Sigmoid colon (tissue), 7 donors: ENCODE measurements around the gene KCND1. TPM values are rescaled to one million over a fixed set of nuclear protein-coding genes. Genes with fewer than 3 reads are reported as not detected.

ENCODE experiments used
- DNase-seq: peaks from one replicate; pipeline ENCODE4 v3.0.0-alpha.2; 2019
- H3K27ac ChIP-seq, 4 donors: fragments of 200-600 bp; sonication (generic); one replicate each; pipeline ENCODE4 v1.5.1; 2016 to 2019; ENCODE audit warnings: mild to moderate bottlenecking in 1 of 4
- H3K27me3 ChIP-seq, 3 donors: fragments of 200-600 bp; sonication (generic); one replicate each; pipeline ENCODE4 v1.5.1; 2019; ENCODE audit warnings: mild to moderate bottlenecking in 1 of 3
- H3K36me3 ChIP-seq, 4 donors: fragments of 200-600 bp; sonication (generic); one replicate each; pipeline ENCODE4 v1.5.1; 2016 to 2019
- H3K4me1 ChIP-seq, 4 donors: fragments of 200-600 bp; sonication (generic); one replicate each; pipeline ENCODE4 v1.5.1; 2017 to 2019
- H3K4me3 ChIP-seq, 4 donors: fragments of 200-600 bp; sonication (generic); one replicate each; pipeline ENCODE4 v1.5.1; 2017 to 2019; ENCODE audit warnings: mild to moderate bottlenecking in 2 of 4, moderate library complexity in 1 of 4
- H3K9me3 ChIP-seq, 4 donors: fragments of 200-600 bp in 3 of 4; sonication (generic) in 3 of 4; one replicate each; pipeline versions ENCODE4 v1.5.1 to v1.6.1; 2013 to 2019
- EP300 ChIP-seq, 4 donors: sonication (generic); formaldehyde crosslinking; IDR thresholded peaks; one replicate each; pipeline ENCODE4 v1.6.1; 2017; ENCODE audit warnings: antibody characterized with exemption in 4 of 4
- POLR2A ChIP-seq, 2 donors: fragments of 450-650 bp; IDR thresholded peaks; one replicate each; pipeline ENCODE4 v1.6.1; 2016; ENCODE audit warnings: antibody characterized with exemption in 2 of 2, mild to moderate bottlenecking in 2 of 2, moderate library complexity in 2 of 2
- POLR2AphosphoS5 ChIP-seq, 4 donors: sonication (generic); formaldehyde crosslinking; IDR thresholded peaks; one replicate each; pipeline ENCODE4 v1.6.1; 2017; ENCODE audit warnings: antibody characterized with exemption in 4 of 4
- WGBS, 2 donors: extraction: QIAGEN DNeasy Blood & Tissue Kit; methylation state at CpG; one replicate each; pipeline ENCODE4 v1.1.7; 2013; 5-methylcytosine and 5-hydroxymethylcytosine counted together
- intact Hi-C: fragments of 100-400 bp; cut with DNase I; formaldehyde crosslinking; loops from one replicate; pipeline ENCODE4 v1.15.1; 2023
- polyA plus RNA-seq, 3 donors: library from polyadenylated mRNA; stranded (reverse); fragments of 200-250 nt; gene quantifications; one replicate each; pipeline ENCODE4 v1.2.3, GENCODE V29; 2013
- total RNA-seq, 4 donors: library from RNA; depleted of rRNA; stranded (reverse); fragments of >200 nt; gene quantifications; one replicate each; pipeline ENCODE4 v1.1.0, GENCODE V29; 2016
- TF ChIP-seq, protein P1 (sequence below), 4 experiments: fragments of 450-650 bp in 3 of 4; fragments of 200-600 bp in 1 of 4; IDR thresholded peaks; one replicate each; pipeline ENCODE4 v1.5.1; 2016 to 2019; ENCODE audit warnings: antibody characterized with exemption in 4 of 4, mild to moderate bottlenecking in 3 of 4, moderate library complexity in 2 of 4
- donor health status: healthy with polysubstance abuse.
- donor health status: Bipolar disorder and iron deficiency.
- donor health status: healthy.

KCND1 gene
- total and polyA plus RNA-seq, 7 donors = 0.95 to 2.5 (median 1.4) TPM; not detected in 2

GRCh38 chrX:48919947-48920717 is 51.5 kb downstream of the KCND1 start:
- DNase-seq = no peak
- no peak overlapping the region for H3K4me3 ChIP-seq
- H3K9me3 ChIP-seq = no peaks in the 10 kb centered on the region
- TF ChIP-seq, protein P1, sequence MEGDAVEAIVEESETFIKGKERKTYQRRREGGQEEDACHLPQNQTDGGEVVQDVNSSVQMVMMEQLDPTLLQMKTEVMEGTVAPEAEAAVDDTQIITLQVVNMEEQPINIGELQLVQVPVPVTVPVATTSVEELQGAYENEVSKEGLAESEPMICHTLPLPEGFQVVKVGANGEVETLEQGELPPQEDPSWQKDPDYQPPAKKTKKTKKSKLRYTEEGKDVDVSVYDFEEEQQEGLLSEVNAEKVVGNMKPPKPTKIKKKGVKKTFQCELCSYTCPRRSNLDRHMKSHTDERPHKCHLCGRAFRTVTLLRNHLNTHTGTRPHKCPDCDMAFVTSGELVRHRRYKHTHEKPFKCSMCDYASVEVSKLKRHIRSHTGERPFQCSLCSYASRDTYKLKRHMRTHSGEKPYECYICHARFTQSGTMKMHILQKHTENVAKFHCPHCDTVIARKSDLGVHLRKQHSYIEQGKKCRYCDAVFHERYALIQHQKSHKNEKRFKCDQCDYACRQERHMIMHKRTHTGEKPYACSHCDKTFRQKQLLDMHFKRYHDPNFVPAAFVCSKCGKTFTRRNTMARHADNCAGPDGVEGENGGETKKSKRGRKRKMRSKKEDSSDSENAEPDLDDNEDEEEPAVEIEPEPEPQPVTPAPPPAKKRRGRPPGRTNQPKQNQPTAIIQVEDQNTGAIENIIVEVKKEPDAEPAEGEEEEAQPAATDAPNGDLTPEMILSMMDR (IDR thresholded peaks at IDR 0.05) = no peak
- no peak for TF ChIP-seq POLR2A (IDR thresholded peaks at IDR 0.05)
- TF ChIP-seq EP300 (IDR thresholded peaks at IDR 0.05) = no peak
- no peak for TF ChIP-seq POLR2AphosphoS5 (IDR thresholded peaks at IDR 0.05)
- no peaks in the 10 kb centered on the region for H3K27me3 ChIP-seq
- peak overlapping the region; percentile 82 to 90 (median 86) for H3K27ac ChIP-seq
- 42 to 54% methylated on average over 8 of the region's 8 CpGs for WGBS, 2 donors
- H3K4me1 ChIP-seq = peaks cover 0 to 20% (median 8%) of the 10 kb centered on the region in 4 donors
- intact Hi-C loops = loop anchor here (5.0 kb wide), 2 partner anchors 122 to 323 kb away; partner anchors contain the start of genes TFE3 and WDR13
- peaks cover 0 to 30% (median 9%) of the 10 kb centered on the region in 4 donors for H3K36me3 ChIP-seq

DNA sequence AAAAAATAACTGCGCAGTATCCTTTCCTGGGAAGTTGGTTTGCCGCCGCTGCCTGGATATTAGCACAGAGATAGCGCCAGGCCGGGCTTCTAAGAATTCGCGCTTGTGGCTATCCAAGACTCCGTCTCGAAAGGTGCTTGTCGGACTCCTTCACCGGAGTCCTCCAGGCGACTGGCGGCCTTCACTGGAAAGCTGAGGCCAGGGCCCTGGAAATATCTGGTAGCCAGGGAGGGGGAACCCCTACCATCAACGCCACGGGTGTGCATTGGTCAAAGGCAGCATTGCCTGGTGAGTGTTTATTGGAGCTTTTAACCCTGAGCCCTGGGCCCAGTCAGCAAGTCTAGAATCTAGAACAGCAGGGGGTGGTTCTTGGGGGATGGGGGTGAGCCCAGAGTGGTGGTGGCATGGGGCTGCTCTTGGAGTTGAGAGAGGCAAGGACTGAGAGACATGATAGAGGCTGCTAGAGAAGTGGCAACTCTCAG is 52.2 kb downstream of the KCND1 start:
- WGBS, 2 donors = 0 to 1% methylated on average over 15 of the region's 15 CpGs
- no peak for DNase-seq

GRCh38 chrX:48918643-48919340 is 52.9 kb downstream of the KCND1 start, which contains the start of gene PIM2:
TSS of gene PIM2 (minus strand) at chrX:48919024. CDS start at chrX:48918834, 190 bp downstream.
- no peaks in the 10 kb centered on the region for H3K9me3 ChIP-seq
- H3K27ac ChIP-seq = peak within 1 kb of the TSS; percentile 82 to 90 (median 86)
- peak within 1 kb of the TSS; percentile 58 to 61 (median 60) for H3K4me3 ChIP-seq
- H3K27me3 ChIP-seq = no peaks in the 10 kb centered on the region
- H3K4me1 ChIP-seq = peaks cover 0 to 20% (median 8%) of the 10 kb centered on the region in 4 donors
- intact Hi-C loops = loop anchor here (5.0 kb wide), 2 partner anchors 124 to 321 kb away; partner anchors contain the start of genes TFE3 and WDR13
- DNase-seq = peak; percentile 95
- H3K36me3 ChIP-seq = peaks cover 0 to 17% (median 5%) of the 10 kb centered on the region in 4 donors
- WGBS, 2 donors = 0% methylated on average over 55 of the region's 55 CpGs
- no peak for TF ChIP-seq EP300 (IDR thresholded peaks at IDR 0.05)
- peak; percentile 73 to 81 for TF ChIP-seq POLR2A (IDR thresholded peaks at IDR 0.05)
- TF ChIP-seq POLR2AphosphoS5 (IDR thresholded peaks at IDR 0.05) = peak; percentile 86 to 96 (median 90)
- TF ChIP-seq, protein P1 (IDR thresholded peaks at IDR 0.05) = no peak

More for the DNA sequence above, 52.2 kb downstream of the KCND1 start:
- peak overlapping the region; percentile 58 to 61 (median 60) for H3K4me3 ChIP-seq
- H3K27ac ChIP-seq = peak overlapping the region; percentile 82 to 90 (median 86)
- H3K27me3 ChIP-seq = no peaks in the 10 kb centered on the region
- no peak for TF ChIP-seq EP300 (IDR thresholded peaks at IDR 0.05)
- TF ChIP-seq POLR2AphosphoS5 (IDR thresholded peaks at IDR 0.05) = no peak
- no peak for TF ChIP-seq POLR2A (IDR thresholded peaks at IDR 0.05)
- TF ChIP-seq, protein P1 (IDR thresholded peaks at IDR 0.05) = no peak
- no peaks in the 10 kb centered on the region for H3K9me3 ChIP-seq
- intact Hi-C loops = loop anchor here (5.0 kb wide), 2 partner anchors 123 to 322 kb away; partner anchors contain the start of genes TFE3 and WDR13
- peaks cover 0 to 20% (median 8%) of the 10 kb centered on the region in 4 donors for H3K4me1 ChIP-seq
- peaks cover 0 to 23% (median 8%) of the 10 kb centered on the region in 4 donors for H3K36me3 ChIP-seq

DNA sequence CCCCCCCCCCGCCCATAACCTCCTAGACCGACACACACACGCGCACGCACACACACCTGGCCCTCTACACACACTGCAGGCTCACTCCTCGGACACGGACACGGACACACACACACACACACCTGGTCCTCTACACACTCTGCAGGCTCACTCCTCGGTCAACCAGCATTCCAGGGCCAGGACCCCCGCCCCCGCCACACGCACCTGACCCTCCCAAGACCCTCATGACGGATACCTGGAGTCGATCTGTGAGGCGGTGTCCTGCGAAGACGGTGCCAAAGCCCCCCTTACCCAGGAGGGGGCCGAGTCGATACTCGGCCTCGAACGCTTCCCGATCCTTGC is 53.4 kb downstream of the KCND1 start:
- WGBS, 2 donors = 3 to 4% methylated on average over 23 of the region's 23 CpGs

More for the DNA sequence above, 53.4 kb downstream of the KCND1 start:
- Histone ChIP-seq H3K27ac (peak overlapping the region; percentile 82 to 90 (median 86)), H3K36me3 (peaks cover 0 to 12% (median 3%) of the 10 kb centered on the region in 4 donors), H3K27me3 (no peaks in the 10 kb centered on the region), H3K4me1 (peaks cover 0 to 20% (median 8%) of the 10 kb centered on the region in 4 donors), H3K4me3 (peak overlapping the region; percentile 58 to 61 (median 60)), H3K9me3 (no peaks in the 10 kb centered on the region)
- no peak for DNase-seq
- TF ChIP-seq EP300 (IDR thresholded peaks at IDR 0.05) (no peak), POLR2A (IDR thresholded peaks at IDR 0.05) (no peak), POLR2AphosphoS5 (IDR thresholded peaks at IDR 0.05) (no peak)
- TF ChIP-seq, protein P1 (IDR thresholded peaks at IDR 0.05) = no peak
- intact Hi-C loops = loop anchor here (5.0 kb wide), 2 partner anchors 124 to 321 kb away; partner anchors contain the start of genes TFE3 and WDR13
